Testis (tissue), 3 donors: ENCODE results near the gene MACC1. TPM values are rescaled to one million over a fixed set of nuclear protein-coding genes. Genes with fewer than 3 reads are reported as not detected.

Experiments used
- DNase-seq: peaks from one replicate; pipeline ENCODE4 v3.0.0-alpha.2; 2019
- H3K27ac ChIP-seq, 2 donors: fragments of 200-600 bp; sonication (generic); one replicate each; pipeline ENCODE4 v1.5.1; 2019
- H3K27me3 ChIP-seq: fragments of 200-600 bp; sonication (generic); one replicate; pipeline ENCODE4 v1.5.1; 2019
- H3K36me3 ChIP-seq: fragments of 200-600 bp; sonication (generic); one replicate; pipeline ENCODE4 v1.5.1; 2017; ENCODE audit warnings: low read depth; ENCODE audit errors: missing control alignments
- H3K4me1 ChIP-seq: fragments of 200-600 bp; sonication (generic); one replicate; pipeline ENCODE4 v1.5.1; 2019
- H3K4me3 ChIP-seq, 2 donors: fragments of 200-600 bp; sonication (generic); one replicate each; pipeline ENCODE4 v1.5.1; 2017 to 2019
- H3K9me3 ChIP-seq: fragments of 200-600 bp; sonication (generic); one replicate; pipeline ENCODE4 v1.5.1; 2017
- POLR2A ChIP-seq: fragments of 450-650 bp; IDR thresholded peaks from one replicate; pipeline ENCODE4 v1.6.1; 2017; ENCODE audit warnings: antibody characterized with exemption, mild to moderate bottlenecking, moderate library complexity
- WGBS, 2 donors: methylation state at CpG; one replicate each; pipeline ENCODE4 v1.1.5; 2018; 5-methylcytosine and 5-hydroxymethylcytosine counted together
- intact Hi-C: fragments of 100-400 bp; cut with DNase I; formaldehyde crosslinking; loops from one replicate; pipeline ENCODE4 v1.15.1; 2023; ENCODE audit warnings: low total_unique reads
- polyA plus RNA-seq: library from polyadenylated mRNA; stranded (reverse); fragments of 350-450 nt; fragmentation: Illumina TruSeq; extraction: RNeasy Lipid Tissue Mini Kit (QIAGEN cat#74804); gene quantifications from one replicate; pipeline ENCODE4 v1.2.3, GENCODE V29; 2014; ENCODE audit warnings: low read depth, low replicate concordance; ENCODE audit not compliant: insufficient read depth
- total RNA-seq, 2 donors: library from RNA; depleted of rRNA; stranded (reverse); fragments of >200 nt; gene quantifications; one replicate each; pipeline ENCODE4 v1.2.3, GENCODE V29; 2016
- TF ChIP-seq, protein P1 (sequence below), 3 experiments: fragments of 450-650 bp in 2 of 3; fragments of 200-600 bp in 1 of 3; sonication (generic) in 1 of 3; IDR thresholded peaks; one replicate each; pipeline ENCODE4 v1.5.1; 2016 to 2019; ENCODE audit warnings: antibody characterized with exemption in 3 of 3, mild to moderate bottlenecking in 2 of 3, moderate library complexity in 1 of 3

MACC1 gene
- total and polyA plus RNA-seq, 3 donors from 2014 or later: 0.17 to 0.79 (median 0.74) TPM

DNA sequence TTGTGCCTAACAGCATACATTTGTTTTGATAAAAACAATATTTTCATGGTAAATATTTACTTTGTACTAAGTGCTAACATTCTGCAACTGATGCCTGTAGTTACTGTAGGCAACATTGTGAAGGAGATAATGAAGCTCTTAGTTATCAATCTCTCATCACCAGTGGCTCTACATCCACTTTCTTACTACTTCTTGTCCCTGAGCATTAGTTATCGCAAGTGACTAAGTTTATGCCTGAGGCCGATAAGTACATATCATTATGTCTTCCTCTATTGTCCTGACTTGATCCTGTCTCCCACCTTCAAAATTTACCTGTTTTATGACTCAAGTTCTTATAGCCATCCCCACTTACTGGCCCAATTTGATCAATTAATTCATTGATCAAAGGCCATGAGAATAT lies 63.6 kb downstream of the MACC1 start:
- Histone ChIP-seq H3K4me3 (no peak overlapping the region), H3K27ac (no peak overlapping the region), H3K9me3 (no peaks in the 10 kb centered on the region), H3K4me1 (no peaks in the 10 kb centered on the region), H3K36me3 (no peaks in the 10 kb centered on the region), H3K27me3 (no peaks in the 10 kb centered on the region)
- TF ChIP-seq, protein P1, sequence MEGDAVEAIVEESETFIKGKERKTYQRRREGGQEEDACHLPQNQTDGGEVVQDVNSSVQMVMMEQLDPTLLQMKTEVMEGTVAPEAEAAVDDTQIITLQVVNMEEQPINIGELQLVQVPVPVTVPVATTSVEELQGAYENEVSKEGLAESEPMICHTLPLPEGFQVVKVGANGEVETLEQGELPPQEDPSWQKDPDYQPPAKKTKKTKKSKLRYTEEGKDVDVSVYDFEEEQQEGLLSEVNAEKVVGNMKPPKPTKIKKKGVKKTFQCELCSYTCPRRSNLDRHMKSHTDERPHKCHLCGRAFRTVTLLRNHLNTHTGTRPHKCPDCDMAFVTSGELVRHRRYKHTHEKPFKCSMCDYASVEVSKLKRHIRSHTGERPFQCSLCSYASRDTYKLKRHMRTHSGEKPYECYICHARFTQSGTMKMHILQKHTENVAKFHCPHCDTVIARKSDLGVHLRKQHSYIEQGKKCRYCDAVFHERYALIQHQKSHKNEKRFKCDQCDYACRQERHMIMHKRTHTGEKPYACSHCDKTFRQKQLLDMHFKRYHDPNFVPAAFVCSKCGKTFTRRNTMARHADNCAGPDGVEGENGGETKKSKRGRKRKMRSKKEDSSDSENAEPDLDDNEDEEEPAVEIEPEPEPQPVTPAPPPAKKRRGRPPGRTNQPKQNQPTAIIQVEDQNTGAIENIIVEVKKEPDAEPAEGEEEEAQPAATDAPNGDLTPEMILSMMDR (IDR thresholded peaks at IDR 0.05): no peak
- intact Hi-C loops: no loop called here
- no peak for DNase-seq
- 98 to 100% methylated on average over 2 of the region's 2 CpGs for WGBS, 2 donors

DNA sequence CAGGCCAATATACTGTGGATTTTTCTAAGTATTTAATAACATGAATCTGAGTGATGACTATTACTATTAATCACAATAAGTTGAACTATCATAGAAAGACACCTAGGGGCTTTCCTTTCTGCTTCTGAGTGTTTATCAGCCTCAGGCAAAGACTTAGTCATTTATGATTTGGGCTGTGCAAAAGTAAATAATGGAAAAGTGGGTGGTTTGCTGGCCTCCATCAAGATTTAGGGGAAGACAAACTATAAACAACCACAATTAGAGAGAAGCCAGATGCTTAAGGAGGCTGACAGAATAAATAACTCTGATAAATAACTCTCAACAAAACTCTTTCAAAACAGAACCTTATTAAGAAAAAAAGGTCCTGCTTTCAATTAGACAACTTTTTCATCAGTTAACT lies 64.7 kb downstream of the MACC1 start:
- H3K9me3 ChIP-seq: no peaks in the 10 kb centered on the region
- no peak for TF ChIP-seq POLR2A
- no peaks in the 10 kb centered on the region for H3K36me3 ChIP-seq
- no peaks in the 10 kb centered on the region for H3K4me1 ChIP-seq
- no peak overlapping the region for H3K4me3 ChIP-seq
- no peak for DNase-seq
- intact Hi-C loops: no loop called here
- no peaks in the 10 kb centered on the region for H3K27me3 ChIP-seq
- H3K27ac ChIP-seq: no peak overlapping the region

DNA sequence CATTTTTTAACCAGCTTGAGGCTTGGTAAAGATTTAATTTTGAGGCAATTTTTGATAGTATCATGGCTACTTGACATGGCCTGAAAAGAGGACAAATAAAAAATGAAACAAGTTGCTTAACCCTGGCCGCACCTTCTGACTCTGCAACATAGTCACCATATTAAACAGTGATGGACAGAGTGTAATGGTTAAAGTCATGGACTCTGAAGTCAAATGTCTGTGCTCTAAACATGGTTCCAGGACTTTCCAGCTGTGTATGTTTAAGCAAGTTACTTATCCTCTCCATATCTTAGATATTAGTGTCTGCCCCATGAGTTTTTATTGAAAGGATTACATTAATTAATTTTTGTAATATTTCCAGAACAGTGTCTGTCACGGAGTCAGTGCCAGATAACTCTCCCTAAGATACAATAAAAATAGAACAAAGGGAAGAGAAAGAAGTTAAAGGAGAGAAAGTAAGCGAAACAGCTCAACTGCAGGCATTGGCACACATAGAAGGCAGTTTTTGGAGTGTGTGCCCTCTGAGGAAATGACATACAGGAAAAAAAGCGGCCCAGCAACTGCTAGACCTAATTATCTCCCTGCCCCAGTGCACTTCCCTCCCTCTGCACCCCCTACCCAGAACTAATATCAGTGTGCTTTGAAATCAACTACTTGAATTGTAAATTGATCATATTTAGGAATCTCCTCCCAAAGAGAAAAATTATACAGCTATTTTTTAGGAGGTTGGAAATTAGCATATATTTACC lies 65.3 kb downstream of the MACC1 start:
- Histone ChIP-seq H3K27me3 (no peaks in the 10 kb centered on the region), H3K27ac (no peak overlapping the region), H3K4me3 (no peak overlapping the region), H3K9me3 (no peaks in the 10 kb centered on the region), H3K36me3 (no peaks in the 10 kb centered on the region), H3K4me1 (peaks cover 3% of the 10 kb centered on the region)
- DNase-seq: no peak
- WGBS, 2 donors: 66% methylated on average over 4 of the region's 4 CpGs
- intact Hi-C loops: no loop called here
- TF ChIP-seq, protein P1 (IDR thresholded peaks at IDR 0.05): no peak
- TF ChIP-seq POLR2A: no peak

DNA sequence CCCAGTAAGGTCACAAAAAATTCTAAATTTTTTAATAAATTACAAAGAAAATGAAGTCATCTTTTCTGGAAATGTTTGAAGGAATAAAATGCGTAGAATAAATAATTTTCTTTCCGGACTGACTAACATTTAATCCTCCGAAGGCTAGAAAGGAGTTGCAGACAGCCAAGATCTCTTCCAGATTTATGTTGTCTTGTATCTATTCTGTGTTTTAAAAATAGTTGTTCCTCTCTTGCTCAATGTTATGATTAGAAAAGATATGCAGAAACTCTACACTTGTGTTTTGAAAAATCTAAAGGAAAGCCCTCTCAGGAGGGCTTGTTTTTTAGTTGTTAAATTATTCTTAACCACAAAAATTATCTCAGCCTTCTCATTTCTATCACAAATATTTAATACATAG lies 70.7 kb downstream of the MACC1 start:
- no peak for TF ChIP-seq POLR2A
- TF ChIP-seq, protein P1 (IDR thresholded peaks at IDR 0.05): no peak
- WGBS, 2 donors: 36 to 44% methylated on average over 3 of the region's 3 CpGs
- H3K36me3 ChIP-seq: no peaks in the 10 kb centered on the region
- no peak for DNase-seq
- H3K9me3 ChIP-seq: no peaks in the 10 kb centered on the region
- H3K27ac ChIP-seq: peak overlapping the region in 1 of 2 donors; percentile 27
- intact Hi-C loops: no loop called here
- H3K4me1 ChIP-seq: peaks cover 3% of the 10 kb centered on the region
- H3K4me3 ChIP-seq: no peak overlapping the region
- no peaks in the 10 kb centered on the region for H3K27me3 ChIP-seq

DNA sequence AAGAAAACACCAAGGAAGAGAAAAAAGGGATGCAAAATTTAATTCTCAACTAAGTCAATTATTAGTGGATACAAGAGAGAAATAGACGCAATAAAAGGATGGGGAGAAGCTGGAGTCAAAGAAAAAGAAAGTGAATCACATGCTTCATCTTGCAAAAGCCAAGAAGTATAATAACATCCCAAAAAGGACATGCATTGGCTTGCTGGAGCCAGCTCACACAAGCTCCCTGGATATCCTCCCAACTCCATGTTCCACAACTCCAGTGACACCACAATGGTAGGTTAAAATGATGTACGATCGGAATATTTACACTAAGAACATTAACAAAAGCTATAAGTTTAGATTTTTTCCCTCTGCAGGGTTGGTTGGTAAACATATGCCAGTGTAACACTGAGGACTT lies 72.4 kb downstream of the MACC1 start:
- no peak overlapping the region for H3K4me3 ChIP-seq
- peaks cover 3% of the 10 kb centered on the region for H3K4me1 ChIP-seq
- 77% methylated on average over 3 of the region's 3 CpGs for WGBS, 2 donors
- no peaks in the 10 kb centered on the region for H3K36me3 ChIP-seq
- intact Hi-C loops: no loop called here
- TF ChIP-seq, protein P1 (IDR thresholded peaks at IDR 0.05): no peak
- TF ChIP-seq POLR2A: no peak
- no peak overlapping the region for H3K27ac ChIP-seq
- DNase-seq: no peak
- H3K9me3 ChIP-seq: no peaks in the 10 kb centered on the region
- no peaks in the 10 kb centered on the region for H3K27me3 ChIP-seq
